Measurements from ENCODE around the gene CFAP299.
"Not testable (repeated sequence)": the region's sequence is repeated elsewhere in the genome, so short reads cannot be mapped to it uniquely, and the experiment has no call there.

The CFAP299 gene

DNA sequence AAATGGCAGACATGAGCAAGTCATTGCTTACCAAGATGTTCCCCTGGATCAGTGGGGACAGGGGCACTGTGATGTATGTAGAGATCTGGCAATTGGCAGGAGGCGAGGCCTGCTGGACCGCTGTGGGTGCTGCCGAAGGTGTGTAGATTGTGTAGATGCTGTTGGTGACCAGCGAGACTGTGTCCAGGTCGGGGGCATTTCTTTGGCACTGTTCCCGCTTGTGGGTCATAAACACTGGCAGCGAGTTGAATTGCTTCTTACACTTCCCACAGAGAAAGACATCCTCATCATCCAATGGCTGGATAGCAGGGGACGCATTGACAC lies 52.7 kb downstream of the CFAP299 start:
- no peak for DNase-seq (ENCODE audit: low read depth in 3 of 3)

DNA sequence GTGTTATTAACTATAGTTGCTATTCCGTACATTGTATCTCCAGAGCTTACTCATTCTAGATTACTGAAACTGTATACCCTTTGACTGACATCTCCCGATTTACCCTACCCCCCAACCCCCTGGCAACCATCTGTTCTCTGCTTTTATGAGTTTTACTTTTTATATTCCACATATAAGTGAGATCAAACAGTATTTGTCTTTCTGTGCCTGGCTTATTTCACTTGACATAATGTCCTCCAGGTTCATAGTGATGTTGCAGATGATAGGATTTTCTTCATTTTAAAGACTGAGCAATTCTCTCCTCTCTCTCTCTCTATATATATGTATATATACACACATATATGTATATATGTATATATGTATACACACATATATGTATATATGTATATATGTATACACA lies 54.6 kb downstream of the CFAP299 start:
- no peak for DNase-seq (ENCODE audit: low read depth in 3 of 3)

DNA sequence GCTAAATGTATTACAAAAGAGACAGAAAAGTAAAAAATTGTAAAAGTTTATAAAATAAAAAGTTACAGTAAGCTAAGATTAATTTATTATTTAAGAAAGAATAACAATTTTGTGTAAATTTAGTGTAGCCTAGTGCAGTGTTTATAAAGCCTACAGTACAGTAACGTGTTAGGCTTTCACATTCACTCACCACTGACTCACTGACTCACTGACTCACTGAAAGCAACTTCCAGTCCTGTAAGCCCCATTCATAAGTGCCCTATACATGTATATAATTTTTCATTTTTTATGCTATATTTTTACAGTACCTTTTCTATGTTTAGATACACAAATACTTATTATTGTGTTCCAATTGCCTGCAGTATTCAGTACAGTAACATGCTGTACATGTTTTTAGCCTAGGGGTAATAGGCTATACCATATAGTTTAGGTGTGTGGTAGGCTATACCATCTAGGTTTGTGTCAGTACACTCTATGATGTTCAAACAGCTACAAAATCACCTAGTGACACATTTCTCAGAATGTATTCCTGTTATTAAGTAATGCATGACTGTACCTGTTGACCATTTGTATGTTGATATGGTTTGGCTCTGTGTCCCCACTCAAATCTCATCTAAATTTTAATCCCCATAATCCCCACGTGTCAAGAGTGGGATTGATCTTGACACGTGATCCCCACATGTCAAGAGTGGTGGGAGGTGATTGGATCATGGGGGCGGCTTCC lies 57.9 kb downstream of the CFAP299 start:
- DNase-seq (ENCODE audit: low read depth in 3 of 3), result peak in 1 of 3 experiments; percentile 12

DNA sequence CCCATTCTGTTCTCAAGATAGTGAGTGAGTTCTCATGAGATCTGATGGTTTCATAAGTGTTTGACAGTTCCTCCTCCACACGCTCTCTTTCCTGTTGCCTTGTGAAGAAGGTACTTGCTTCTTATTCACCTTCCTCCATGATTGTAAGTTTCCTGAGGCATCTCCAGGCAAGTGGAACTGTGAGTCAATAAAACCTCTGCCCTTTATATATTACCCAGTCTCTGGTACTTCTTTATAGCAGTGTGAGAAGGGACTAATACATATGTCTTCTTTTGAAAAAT lies 58.4 kb downstream of the CFAP299 start:
- DNase-seq (ENCODE audit: low read depth in 3 of 3), result no peak

DNA sequence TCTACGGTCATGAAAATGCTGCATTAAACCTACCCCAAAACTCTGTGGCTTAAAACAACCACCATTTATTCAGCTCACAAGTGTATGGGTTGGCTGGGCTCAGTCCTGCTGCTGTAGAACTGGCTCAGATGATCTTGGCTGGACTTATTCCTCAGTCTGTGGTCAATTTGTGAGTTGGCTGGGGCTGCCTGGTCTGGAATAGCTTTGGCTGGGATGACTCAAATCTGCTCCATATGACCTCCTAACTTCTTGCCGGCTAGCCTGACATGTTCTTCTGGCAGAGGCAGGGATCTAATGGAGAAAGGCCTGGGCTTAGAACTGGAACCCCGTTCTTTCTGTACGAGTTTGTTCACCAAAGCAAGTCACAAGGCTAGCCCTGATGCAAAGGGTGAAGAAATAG lies 71.7 kb downstream of the CFAP299 start:
- no peak for DNase-seq (ENCODE audit: low read depth in 3 of 3)

DNA sequence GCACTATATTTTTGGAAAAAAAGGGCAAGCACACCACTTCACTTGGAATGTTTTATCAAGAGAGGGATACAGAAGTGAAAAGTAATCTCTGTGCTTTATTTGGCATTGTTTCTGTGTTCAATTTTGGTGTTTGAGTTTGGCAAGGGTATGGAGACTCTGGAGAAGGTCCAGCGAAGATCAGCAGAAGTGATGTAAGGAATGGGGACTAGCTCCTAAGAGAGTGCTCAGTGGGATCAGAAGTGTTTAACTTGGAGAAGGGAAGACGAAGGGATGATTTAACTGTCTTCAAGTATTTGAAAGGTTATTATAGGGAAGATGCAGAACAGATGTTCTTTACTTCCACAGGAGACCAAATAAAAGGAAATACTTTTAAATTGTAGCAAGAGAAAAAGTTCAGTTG lies 74.3 kb downstream of the CFAP299 start:
- DNase-seq (ENCODE audit: low read depth in 3 of 3), result no peak

DNA sequence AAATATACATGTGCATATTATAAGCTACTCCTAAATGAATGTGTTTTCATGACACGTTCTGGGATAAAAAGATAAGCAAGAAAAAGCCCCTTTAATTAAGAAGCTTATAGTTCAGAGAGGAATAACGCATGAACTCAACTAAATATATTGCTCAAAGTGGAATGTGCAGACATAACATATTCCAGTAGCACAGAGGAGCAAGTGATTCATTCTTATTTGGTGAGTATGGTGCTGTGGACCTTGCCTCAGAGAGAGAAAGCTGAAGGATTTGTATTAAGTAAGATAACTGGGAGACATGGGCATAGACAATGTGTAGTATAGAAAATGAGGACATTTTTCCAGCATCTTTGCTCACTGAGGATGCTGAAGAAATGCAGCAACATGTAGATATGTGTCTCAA lies 76.8 kb downstream of the CFAP299 start:
- no peak for DNase-seq (ENCODE audit: low read depth in 3 of 3)

DNA sequence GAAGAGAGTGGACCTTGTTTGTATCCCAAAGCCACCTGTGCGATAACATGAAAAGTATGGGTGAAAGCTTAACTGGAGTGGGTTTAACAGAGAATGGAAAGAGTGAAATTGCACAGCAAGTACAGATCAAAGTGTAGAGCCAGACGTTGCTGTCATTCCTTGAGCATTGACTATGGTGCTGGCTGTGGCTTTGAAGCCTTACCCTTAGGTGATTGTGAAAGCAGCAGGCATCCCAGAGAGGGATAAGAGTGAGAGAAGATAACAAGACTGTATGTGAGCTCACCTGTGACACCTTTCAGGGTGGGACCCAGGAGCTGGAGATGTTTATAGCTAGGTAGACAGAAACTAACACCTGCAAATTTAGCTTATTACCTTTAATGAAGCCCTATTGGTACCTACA lies 77.6 kb downstream of the CFAP299 start:
- DNase-seq (ENCODE audit: low read depth in 3 of 3), result no peak

DNA sequence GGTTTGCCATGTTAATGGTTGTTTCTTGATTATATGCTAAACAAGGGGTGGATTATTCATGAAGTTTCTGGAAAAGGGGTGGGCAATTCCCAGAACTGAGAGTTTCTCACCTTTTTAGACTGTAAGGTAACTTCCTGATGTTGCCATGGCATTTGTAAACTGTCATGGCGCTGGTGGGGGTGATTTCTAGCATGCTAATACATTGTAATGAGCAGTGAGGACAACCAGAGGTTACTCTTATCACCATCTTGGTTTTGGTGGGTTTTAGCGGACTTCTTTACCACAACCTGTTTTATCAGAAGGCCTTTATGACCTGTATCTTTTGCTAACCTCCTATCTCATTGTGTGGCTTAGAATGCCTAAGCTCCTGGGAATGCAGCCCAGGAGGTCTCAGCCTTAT lies 81.5 kb downstream of the CFAP299 start:
- no peak for DNase-seq (ENCODE audit: low read depth in 3 of 3)

DNA sequence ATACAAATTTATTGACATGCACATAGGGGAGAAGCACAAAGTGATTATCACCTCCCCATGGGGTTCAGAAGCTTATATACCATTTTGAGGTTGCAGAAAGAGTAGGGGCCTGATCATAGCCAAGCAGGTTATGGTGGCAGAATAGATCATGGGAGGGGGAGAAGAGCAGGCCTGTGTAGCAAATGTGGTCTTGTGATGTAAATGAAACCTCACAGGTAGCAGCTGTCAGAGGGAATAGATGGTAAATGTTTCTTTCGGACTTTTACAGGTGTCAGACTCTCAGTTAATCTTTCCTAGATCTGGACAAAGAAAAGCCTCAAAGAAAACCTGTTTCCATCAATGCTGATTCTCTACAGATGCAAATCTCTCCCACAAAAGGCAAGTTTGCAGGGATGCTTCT lies 84.4 kb downstream of the CFAP299 start:
- DNase-seq (ENCODE audit: low read depth in 3 of 3), result no peak

DNA sequence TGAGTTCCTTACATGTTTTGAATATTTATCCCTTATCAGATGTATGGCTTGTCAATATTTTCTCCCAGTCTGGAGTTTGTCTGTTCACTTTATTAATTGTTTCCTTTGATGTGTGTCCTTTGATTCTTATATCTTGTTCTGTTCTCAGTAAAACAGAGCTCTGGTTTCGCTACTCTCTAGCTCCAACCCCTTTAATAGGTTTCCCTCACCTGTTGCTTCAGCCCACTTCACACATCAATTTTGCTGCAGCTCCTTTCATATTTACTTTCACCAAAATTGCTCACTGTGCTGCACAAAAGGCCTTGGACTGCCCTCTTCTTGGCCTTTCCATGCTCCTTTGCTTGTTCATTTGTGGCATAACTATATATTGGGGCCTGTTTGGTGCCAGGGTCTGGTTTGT lies 85.1 kb downstream of the CFAP299 start:
- no peak for DNase-seq (ENCODE audit: low read depth in 3 of 3)

DNA sequence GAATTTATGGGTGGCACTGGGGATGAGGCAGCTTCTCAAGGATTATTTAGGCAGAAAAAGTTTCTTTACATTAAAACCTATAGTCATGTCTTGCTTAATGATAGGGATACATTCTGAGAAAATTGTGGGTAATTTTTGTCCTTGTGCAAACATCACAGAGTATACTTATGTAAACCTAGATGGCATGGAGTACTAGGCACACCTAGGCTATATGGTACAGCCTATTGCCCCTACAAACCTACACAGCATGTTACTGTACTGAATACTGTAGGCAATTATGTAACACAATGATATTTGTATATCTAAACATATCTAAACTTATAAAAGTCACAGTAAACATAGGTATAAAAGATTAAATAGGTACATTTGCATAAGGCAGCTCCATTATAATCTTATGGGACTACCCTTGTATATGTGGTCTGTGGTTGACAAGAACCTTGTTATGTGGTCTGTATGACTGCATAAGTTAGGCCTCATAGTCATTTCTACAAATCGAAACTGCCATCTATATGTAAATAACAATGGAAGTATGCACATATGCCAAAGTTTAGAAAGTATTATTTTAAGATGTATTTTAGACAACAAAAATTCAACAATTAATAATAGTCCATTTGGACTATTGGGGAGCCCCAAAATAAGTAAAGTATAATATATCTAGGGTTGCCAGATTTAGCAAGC lies 87.3 kb downstream of the CFAP299 start:
- DNase-seq (ENCODE audit: low read depth in 3 of 3), result no peak

DNA sequence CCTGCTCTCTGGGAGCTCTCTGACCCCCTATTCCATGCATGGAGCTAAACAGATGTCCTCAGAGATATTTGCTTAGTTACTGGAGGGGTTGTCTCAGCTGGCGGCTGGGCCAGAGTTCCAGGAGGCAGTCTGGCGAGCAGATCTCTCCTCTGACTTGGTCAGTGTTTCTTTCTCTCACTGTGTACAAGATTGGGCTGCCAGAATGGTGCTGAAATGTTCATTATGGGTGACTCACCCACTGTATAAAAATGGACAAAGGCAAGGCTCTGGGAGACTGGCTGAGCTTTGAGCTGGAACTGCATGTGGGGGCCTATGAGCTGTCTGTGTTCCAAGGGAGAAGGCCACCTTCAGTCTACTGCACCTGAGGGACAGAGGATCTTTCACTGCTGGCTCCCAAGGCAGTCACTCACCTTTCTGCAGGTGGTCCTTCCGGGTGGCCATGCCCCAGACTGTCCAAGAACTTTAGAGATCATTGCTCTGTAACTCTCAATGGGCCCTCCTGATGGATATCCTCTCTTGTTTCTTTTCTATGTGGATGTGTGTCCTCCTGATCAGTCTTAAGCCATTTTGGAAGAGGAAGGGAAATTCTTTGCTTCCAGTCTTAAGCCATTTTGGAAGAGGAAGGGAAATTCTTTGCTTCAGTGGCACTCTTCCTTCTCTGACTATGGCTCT lies 88.2 kb downstream of the CFAP299 start:
- DNase-seq (ENCODE audit: low read depth in 3 of 3), result no peak

DNA sequence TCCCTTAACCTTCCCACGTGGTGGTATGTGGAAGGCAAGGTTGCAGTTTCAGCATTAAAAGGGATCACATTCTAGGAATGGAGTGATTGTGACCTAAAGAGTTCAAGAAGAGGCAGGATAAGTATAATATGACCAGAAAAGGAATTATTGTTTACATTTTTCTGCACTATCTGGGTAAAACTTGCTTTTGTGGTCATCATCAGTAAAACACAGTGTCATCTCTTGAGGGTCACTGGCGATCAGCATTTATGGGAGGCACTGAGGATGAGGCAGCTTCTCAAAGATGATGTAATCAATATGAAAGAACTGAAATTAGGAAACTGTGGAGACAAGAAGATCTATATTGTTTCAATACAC lies 88.7 kb downstream of the CFAP299 start:
- no peak for DNase-seq (ENCODE audit: low read depth in 3 of 3)

DNA sequence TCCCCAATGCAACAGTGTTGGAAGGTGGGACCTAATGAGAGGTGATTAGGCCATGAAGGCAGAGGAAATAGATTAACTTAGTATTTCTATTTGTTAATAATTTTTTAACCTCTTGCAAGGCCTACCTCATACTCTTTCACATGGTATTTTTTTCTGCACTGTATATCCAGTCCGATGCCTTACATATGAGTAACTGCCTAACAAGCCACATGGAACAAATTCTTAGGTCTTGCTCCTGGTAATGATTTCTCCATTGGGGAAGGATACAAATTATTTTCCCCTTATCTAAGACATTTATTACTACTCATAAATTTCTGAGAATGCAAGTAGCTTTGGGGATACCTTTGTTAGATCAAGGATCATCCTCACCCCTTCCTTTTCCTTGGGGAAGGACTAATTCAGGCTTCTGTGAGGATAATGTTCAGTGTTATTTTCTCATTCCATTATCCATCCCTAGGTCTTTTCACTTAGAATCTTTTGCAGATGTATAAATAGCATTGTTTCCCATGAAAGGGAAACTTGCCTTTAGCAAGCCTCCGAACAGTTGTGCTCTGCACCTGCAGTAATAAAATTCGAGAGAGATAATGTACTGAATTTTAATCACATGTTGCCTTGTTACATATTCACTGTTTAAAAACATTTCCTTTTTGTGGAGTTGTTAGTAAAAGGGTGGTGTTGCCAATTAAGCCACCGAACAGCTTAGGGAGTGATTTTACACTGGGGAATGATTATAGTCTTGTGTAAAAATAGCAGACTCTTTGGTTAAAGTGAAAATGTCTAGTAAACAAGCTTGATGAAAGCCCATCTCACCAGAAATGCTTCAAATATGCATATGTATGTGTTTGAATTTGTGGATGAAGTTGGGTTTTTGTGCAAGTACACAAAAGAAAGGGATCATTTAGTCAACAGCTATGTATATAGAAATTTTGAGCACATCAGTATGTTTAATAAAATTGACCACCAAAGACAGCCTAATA lies 89.9 kb downstream of the CFAP299 start:
- DNase-seq (ENCODE audit: low read depth in 3 of 3), result no peak

DNA sequence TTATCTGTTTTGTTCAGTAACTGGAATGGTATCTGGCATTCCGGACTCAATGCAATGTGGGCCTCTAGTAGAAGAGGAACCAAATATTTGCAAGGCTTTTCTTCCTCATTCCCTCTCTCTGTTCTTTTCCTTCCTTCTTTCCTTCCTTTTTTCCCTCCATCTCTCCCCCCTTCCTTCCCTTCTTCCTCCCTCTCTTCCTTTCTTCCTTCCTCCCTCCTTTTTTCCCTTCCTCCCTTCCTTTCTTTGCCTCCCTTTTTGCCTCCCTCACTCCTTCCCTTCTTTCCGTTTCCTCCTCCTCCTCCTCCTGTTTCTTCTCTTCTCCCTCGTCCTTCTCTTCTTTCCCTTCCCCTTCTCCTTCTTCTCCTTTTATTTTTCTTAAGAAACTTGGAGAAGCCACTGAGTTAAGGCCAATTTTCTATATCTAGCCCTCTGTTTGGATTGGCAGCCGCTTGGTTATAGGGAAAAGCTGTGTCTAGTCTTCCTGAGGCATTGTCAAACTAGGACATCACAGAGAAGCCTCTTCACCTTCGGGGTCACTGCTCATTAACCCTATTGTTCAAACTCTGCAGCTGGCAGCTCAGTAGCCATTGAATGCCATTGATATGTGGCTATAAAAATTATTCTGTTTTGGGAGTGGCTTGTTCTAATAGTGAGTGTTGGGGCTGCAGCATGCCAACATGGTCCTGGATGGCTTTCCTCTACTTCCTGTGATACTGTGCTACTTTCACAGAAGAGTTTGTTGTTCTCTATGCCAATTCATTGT lies 95.9 kb downstream of the CFAP299 start:
- DNase-seq (ENCODE audit: low read depth in 3 of 3), result no peak

DNA sequence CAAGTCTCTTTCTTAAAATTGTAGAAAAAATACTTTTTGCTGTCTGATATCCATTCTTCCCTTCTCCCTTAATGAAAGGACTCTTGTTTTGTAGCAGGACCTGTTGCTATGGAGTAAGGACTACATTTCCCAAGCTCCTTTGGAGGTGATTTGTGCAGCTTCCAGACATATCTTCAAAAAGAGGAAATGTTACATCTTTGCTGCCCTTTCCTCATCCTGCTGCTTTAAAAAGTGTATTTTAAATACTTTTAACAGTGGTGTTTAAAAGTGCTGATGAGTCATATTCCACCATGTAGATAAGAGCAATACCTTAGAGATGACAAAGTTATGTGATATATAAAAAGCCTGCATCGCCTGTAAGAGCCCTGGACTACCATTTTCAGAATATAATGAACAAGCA lies 98.7 kb downstream of the CFAP299 start:
- DNase-seq (ENCODE audit: low read depth in 3 of 3), result no peak

DNA sequence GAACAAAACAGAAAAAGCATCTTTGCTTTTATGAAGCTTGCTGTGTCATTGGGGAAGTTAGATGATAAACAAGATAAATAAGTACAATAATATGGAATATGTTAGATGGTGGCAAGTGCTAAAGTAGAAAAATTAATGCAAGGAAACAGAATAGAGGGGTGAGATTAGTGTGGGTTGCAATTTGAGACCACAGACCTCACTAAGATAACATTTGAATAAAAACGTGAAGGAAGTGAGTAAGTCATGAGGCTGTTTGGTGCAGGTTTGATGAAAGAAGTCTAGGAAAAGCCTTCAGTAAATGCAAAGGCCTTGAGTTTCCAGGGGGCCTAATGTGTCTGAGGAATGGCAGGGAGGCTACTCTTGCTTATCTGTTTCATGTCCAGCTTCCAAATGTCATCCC lies 102.5 kb downstream of the CFAP299 start:
- no peak for DNase-seq (ENCODE audit: low read depth in 3 of 3)

DNA sequence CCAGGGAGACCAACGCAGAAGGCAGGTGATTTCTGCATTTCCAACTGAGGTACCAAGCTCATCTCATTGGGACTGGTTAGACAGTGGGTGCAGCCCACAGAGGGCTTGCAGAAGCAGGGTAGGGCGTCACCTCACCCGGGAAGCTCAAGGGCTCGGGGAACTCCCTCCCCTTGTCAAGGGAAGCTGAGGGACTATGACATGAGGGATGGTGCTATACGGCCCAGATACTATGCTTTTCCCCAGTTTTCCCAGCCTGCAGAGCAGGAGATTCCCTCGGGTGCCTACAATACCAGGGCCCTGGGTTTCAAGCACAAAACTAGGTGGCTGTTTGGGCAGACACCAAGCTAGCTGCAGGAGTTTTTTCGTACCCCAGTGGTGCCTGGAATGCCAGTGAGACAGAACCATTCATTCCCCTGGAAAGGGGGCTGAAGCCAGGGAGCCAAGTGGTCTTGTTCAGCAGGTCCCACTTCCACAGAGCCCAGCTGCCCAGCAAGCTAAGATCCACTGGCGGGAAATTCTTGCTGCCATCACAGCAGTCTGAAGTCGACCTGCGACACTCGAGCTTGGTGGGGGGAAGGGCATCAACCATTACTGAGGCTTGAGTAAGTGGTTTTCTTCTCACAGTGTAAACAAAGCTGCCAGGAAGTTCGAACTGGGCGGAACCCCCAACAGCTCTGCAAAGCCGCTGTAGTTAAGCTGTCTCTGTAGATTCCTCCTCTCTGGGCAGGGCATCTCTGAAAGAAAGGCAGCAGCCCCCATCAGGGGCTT lies 103.9 kb downstream of the CFAP299 start:
- DNase-seq (ENCODE audit: low read depth in 3 of 3), result not testable (repeated sequence)

DNA sequence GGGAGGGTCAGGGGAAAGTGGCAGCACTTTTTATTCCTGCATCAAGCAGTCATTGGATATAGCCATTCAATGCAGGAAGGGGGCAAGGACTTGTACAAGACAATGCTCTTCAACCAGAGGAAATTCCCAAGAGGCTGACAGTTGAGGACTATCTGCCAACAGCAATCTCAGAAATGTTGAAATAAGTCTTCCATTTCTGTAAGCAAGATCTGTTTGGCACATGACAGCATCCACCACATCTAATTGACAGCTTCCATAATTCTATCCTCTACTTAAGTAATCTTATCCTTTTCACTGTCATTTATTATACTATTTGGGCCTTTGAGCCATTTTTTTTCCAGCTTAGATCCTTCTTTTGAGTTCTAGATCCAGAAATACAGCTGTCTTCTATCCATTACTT lies 110.7 kb downstream of the CFAP299 start:
- no peak for DNase-seq (ENCODE audit: low read depth in 3 of 3)

DNA sequence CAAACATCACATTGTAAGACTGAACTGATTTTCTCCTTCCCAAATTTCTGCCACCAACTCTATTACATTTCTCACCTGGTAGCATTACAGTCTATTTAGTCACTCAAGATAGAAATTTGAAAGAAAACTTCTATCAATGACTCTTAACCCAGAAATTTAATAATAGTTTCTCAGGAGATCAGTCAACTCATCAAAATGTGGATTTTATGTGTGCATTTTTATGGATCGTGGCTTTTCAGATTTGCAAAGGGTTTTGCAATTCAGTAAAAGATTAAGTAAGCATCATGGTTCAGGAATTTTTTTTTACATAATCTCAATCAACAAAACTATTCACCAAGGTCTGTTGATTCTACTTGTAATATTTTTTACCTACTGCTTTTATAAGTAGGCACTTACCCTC lies 111.1 kb downstream of the CFAP299 start:
- no peak for DNase-seq (ENCODE audit: low read depth in 3 of 3)

Data from stimulated activated CD4-positive, alpha-beta T cell treated with anti-CD3 and anti-CD28 coated beads, TNF-alpha, amount 100 ng/mL, for 24 hours (primary cell).